GM12878 (cell line): Measurements from ENCODE around the gene STK32B. TPM values are rescaled to one million over a fixed set of nuclear protein-coding genes. Genes with fewer than 3 reads are reported as not detected.

Source experiments
- ATAC-seq: fragments of 200-7000 bp; cut with Tn5 transposase; 3 replicates; pipeline ENCODE4 v1.9.1; 2020; ENCODE audit warnings: mild to moderate bottlenecking, moderate library complexity
- BruUV-seq: library from RNA; stranded (reverse); fragments of 400-500 nt; replicated peaks from 2 replicates; lab custom pipeline; 2021; lab: Mats Ljungman, UMichigan
- CTCF ChIA-PET: fragments of 300-600 bp; sonication (Branson Sonifier 250); formaldehyde crosslinking; extraction: SDS; loops from one replicate; lab custom pipeline; 2021; ENCODE audit warnings: inconsistent platforms; lab: Yijun Ruan, JAX
- POLR2A ChIA-PET: fragments of 350-600 bp; formaldehyde crosslinking; extraction: SDS; loops from one replicate; lab custom pipeline; 2021; ENCODE audit warnings: inconsistent platforms; lab: Charles Lee
- RAD21 ChIA-PET: fragments of 300-600 bp; sonication (Branson Sonifier 250); formaldehyde crosslinking; loops from one replicate; lab custom pipeline; 2023; ENCODE audit warnings: antibody characterized with exemption; ENCODE audit not compliant: unreplicated experiment; lab: Charles Lee
- SMC1A ChIA-PET: fragments of 300-600 bp; sonication (Branson Sonifier 250); formaldehyde crosslinking; loops from one replicate; lab custom pipeline; 2023; ENCODE audit not compliant: unreplicated experiment, uncharacterized antibody; lab: Charles Lee
- DNase-seq: peaks from one replicate; pipeline ENCODE4 v3.0.0-alpha.2; 2011; ENCODE audit warnings: low read depth, low spot score
- FAIRE-seq: peaks from 3 replicates; lab custom pipeline; 2011; peaks lifted over from hg19 to GRCh38; lab: Jason Lieb, UNC
- H2AFZ ChIP-seq: 2 replicates; pipeline ENCODE4 v1.6.0; 2011; ENCODE audit warnings: low read depth, low read length, control low read depth; ENCODE audit not compliant: control insufficient read depth
- H3K27ac ChIP-seq: 2 replicates; pipeline ENCODE4 v1.5.1; 2011; ENCODE audit warnings: control low read depth; ENCODE audit not compliant: control insufficient read depth, insufficient read depth
- H3K27me3 ChIP-seq, 2 experiments: replicated peaks in 1 of 2; 2 replicates each; pipeline versions ENCODE4 v1.6.0 to v1.6.1; 2011; ENCODE audit warnings: low read length in 1 of 2; ENCODE audit not compliant: control insufficient read depth in 2 of 2, insufficient read depth in 2 of 2
- H3K36me3 ChIP-seq, 2 experiments: 2 replicates each; pipeline ENCODE4 v1.5.1; 2011; ENCODE audit warnings: low read length in 1 of 2; ENCODE audit not compliant: control insufficient read depth in 2 of 2, insufficient read depth in 2 of 2
- H3K4me1 ChIP-seq: 2 replicates; pipeline ENCODE4 v1.6.1; 2011; ENCODE audit warnings: mild to moderate bottlenecking, low read length, moderate library complexity, mixed read lengths; ENCODE audit not compliant: control insufficient read depth, insufficient read depth
- H3K4me2 ChIP-seq: 2 replicates; pipeline ENCODE4 v1.6.0; 2011; ENCODE audit warnings: control low read depth; ENCODE audit not compliant: control insufficient read depth, insufficient read depth
- H3K4me3 ChIP-seq: fragments of 200-600 bp; sonication (generic); 2 replicates; pipeline ENCODE4 v1.5.1; 2016
- H3K79me2 ChIP-seq: 2 replicates; pipeline ENCODE4 v1.6.0; 2011; ENCODE audit warnings: low read length; ENCODE audit not compliant: control insufficient read depth, insufficient read depth
- H3K9ac ChIP-seq: 2 replicates; pipeline ENCODE4 v1.8.0; 2011; ENCODE audit warnings: low read length, control low read depth, mixed read lengths; ENCODE audit not compliant: control insufficient read depth, insufficient read depth
- H3K9me3 ChIP-seq: replicated peaks from 3 replicates; pipeline ENCODE4 v1.5.1; 2011; ENCODE audit warnings: mild to moderate bottlenecking, low read length; ENCODE audit not compliant: control insufficient read depth, insufficient read depth
- H4K20me1 ChIP-seq: 2 replicates; pipeline ENCODE4 v1.6.0; 2011; ENCODE audit not compliant: control insufficient read depth, insufficient read depth
- BMI1 ChIP-seq: fragments of 450-650 bp; IDR thresholded peaks from 2 replicates; pipeline ENCODE4 v1.6.1; 2016; ENCODE audit warnings: mild to moderate bottlenecking, moderate library complexity, borderline replicate concordance
- CEBPB ChIP-seq, 2 experiments: fragments of 150-350 bp in 1 of 2; IDR thresholded peaks; 2 replicates each; pipeline ENCODE4 v1.6.1; 2012 to 2014; ENCODE audit warnings: low read depth in 2 of 2, low read length in 2 of 2, borderline replicate concordance in 1 of 2, inconsistent platforms in 1 of 2
- CHD2 ChIP-seq: IDR thresholded peaks from 2 replicates; pipeline ENCODE4 v1.6.1; 2011; ENCODE audit warnings: low read depth, low read length, improper control_type of control experiment, borderline replicate concordance
- ETV6 ChIP-seq, 2 experiments: fragments of 450-650 bp in 1 of 2; IDR thresholded peaks in 1 of 2; conservative IDR thresholded peaks in 1 of 2; 2 replicates each; pipeline ENCODE4 v1.6.1; 2014; ENCODE audit warnings: antibody characterized with exemption in 1 of 2, borderline replicate concordance in 1 of 2, low read depth in 1 of 2, mild to moderate bottlenecking in 1 of 2, moderate library complexity in 1 of 2
- MTA2 ChIP-seq: fragments of 450-650 bp; IDR thresholded peaks from 2 replicates; pipeline ENCODE4 v1.6.1; 2016; ENCODE audit warnings: low read depth, mild to moderate bottlenecking, moderate library complexity
- NR2F1 ChIP-seq: fragments of 450-650 bp; conservative IDR thresholded peaks from 2 replicates; pipeline ENCODE4 v1.6.1; 2017; ENCODE audit warnings: mild to moderate bottlenecking
- POLR2AphosphoS5 ChIP-seq: IDR thresholded peaks from 2 replicates; pipeline ENCODE4 v1.6.1; 2011; ENCODE audit warnings: mild to moderate bottlenecking, low read length, inconsistent platforms
- POU2F2 ChIP-seq: IDR thresholded peaks from 3 replicates; pipeline ENCODE4 v1.6.1; 2011; ENCODE audit warnings: low read depth, mild to moderate bottlenecking, low read length, borderline replicate concordance
- RCOR1 ChIP-seq: conservative IDR thresholded peaks from 2 replicates; pipeline ENCODE4 v1.6.1; 2012; ENCODE audit warnings: low read depth, low read length, improper control_type of control experiment
- RUNX3 ChIP-seq: IDR thresholded peaks from 2 replicates; pipeline ENCODE4 v1.6.1; 2012; ENCODE audit warnings: low read length, inconsistent platforms
- SMAD5 ChIP-seq: IDR thresholded peaks from 2 replicates; pipeline ENCODE4 v1.6.1; 2016; ENCODE audit warnings: antibody characterized with exemption, low read depth
- SMC3 ChIP-seq: IDR thresholded peaks from 2 replicates; pipeline ENCODE4 v1.6.1; 2011; ENCODE audit warnings: low read length, improper control_type of control experiment, borderline replicate concordance
- TARDBP ChIP-seq: IDR thresholded peaks from 2 replicates; pipeline ENCODE4 v1.6.1; 2016; ENCODE audit warnings: borderline replicate concordance
- YBX1 ChIP-seq: fragments of 450-650 bp; IDR thresholded peaks from 2 replicates; pipeline ENCODE4 v1.6.1; 2016; ENCODE audit warnings: antibody characterized with exemption
- ZBED1 ChIP-seq: IDR thresholded peaks from 2 replicates; pipeline ENCODE4 v1.6.1; 2016; ENCODE audit warnings: borderline replicate concordance
- ZNF384 ChIP-seq: IDR thresholded peaks from 2 replicates; pipeline ENCODE4 v1.6.1; 2012; ENCODE audit warnings: low read depth, mild to moderate bottlenecking, low read length, improper control_type of control experiment, borderline replicate concordance
- WGBS: methylation state at CpG from one replicate; pipeline ENCODE4 v1.1.6; 2016; ENCODE audit warnings: low lambda C conversion rate; ENCODE audit not compliant: insufficient replicate concordance, insufficient coverage; ENCODE audit errors: missing lambda C conversion rate; 5-methylcytosine and 5-hydroxymethylcytosine counted together
- in situ Hi-C: fragments of 300-500 bp; cut with MboI; formaldehyde crosslinking; loops from 9 replicates; pipeline ENCODE4 v1.14.3; 2018; ENCODE audit warnings: mixed read lengths
- intact Hi-C: fragments of 100-400 bp; cut with micrococcal nuclease; formaldehyde crosslinking; loops from one replicate; pipeline ENCODE4 v1.14.2; 2022; ENCODE audit not compliant: unreplicated experiment
- polyA plus RNA-seq, 11 experiments: library from polyadenylated mRNA; depleted of rRNA in 4 of 11; unstranded in 6 of 11; stranded (reverse) in 5 of 11; fragments of >200 nt; fragmentation: Nextera tagmentation in 4 of 11; fragmentation: Illumina TruSeq in 1 of 11; extraction: Ambion mirVana in 4 of 11; extraction: Trizol in 1 of 11; gene quantifications; 1 replicate in 1 of 11; 2 replicates in 10 of 11; pipeline versions ENCODE4 v1.2.1 to v1.2.3, GENCODE V29; 2011 to 2016; ENCODE audit warnings: inconsistent platforms in 2 of 11, missing spikeins in 2 of 11, low read depth in 1 of 11
- total RNA-seq, 4 experiments: library from RNA; depleted of rRNA in 3 of 4; stranded (reverse); fragments of >200 nt in 3 of 4; fragmentation: Illumina TruSeq in 1 of 4; extraction: Trizol in 1 of 4; gene quantifications; 2 replicates each; pipeline versions ENCODE4 v1.2.1 to v1.2.3, GENCODE V29; 2013 to 2021
- TF ChIP-seq, protein P1 (sequence below), 3 experiments: IDR thresholded peaks in 2 of 3; conservative IDR thresholded peaks in 1 of 3; 2 replicates each; pipeline ENCODE4 v1.5.1; 2011; ENCODE audit warnings: low read depth in 3 of 3, low read length in 3 of 3, mild to moderate bottlenecking in 3 of 3, control low read depth in 2 of 3, moderate library complexity in 2 of 3, inconsistent platforms in 1 of 3, mixed read lengths in 1 of 3; ENCODE audit not compliant: control insufficient read depth in 2 of 3, insufficient read depth in 1 of 3; ENCODE audit errors: extremely low read depth in 1 of 3

The STK32B gene
- total and polyA plus RNA-seq, 10 of the 15 experiments (the other 5 are each of a cell fraction or from before 2014, with no cell fraction given), result 0.04 to 0.12 (median 0.08) TPM; not detected in 7

DNA sequence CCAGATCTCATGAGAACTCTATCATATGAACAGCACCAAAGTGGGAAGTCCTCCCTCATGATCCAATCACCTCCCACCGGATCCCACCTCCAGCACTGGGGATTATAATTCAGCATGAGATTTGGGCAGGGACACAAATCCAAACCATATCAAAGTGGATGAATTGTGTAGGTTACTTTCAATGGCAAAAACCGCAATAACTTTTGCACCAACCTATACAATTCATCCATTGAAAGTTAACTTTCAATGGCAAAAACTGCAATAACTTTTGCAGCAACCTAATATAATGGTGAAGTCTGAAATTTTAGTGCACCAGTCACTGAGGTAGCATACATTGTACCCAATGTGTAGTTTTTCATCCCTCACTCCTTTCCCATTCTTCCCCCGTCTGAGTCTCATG lies 16.6 kb downstream of the STK32B start:
- ChIA-PET CTCF (no interaction called here), RAD21 (no interaction called here), POLR2A (no interaction called here), SMC1A (no interaction called here)
- FAIRE-seq (no peak), DNase-seq (no peak), ATAC-seq (no peak)
- Histone ChIP-seq H2AFZ (no peak overlapping the region), H3K4me2 (no peak overlapping the region), H3K27me3 (no peaks in the 10 kb centered on the region), H3K4me1 (no peaks in the 10 kb centered on the region), H3K27ac (no peak overlapping the region), H3K4me3 (no peak overlapping the region), H4K20me1 (no peaks in the 10 kb centered on the region), H3K79me2 (no peaks in the 10 kb centered on the region), H3K36me3 (no peaks in the 10 kb centered on the region), H3K9ac (no peak overlapping the region), H3K9me3 (peaks cover 2% of the 10 kb centered on the region; the same call in 2 of the 3 replicates)
- intact Hi-C loops, result no loop called here
- TF ChIP-seq BMI1, result no peak
- TF ChIP-seq CEBPB (IDR thresholded peaks at IDR 0.05; ENCODE audit: borderline replicate concordance in 1 of 2, low read depth in 2 of 2, low read length in 2 of 2), result no peak
- TF ChIP-seq TARDBP, result no peak
- TF ChIP-seq SMC3, result no peak
- TF ChIP-seq ZBED1, result no peak
- no peak for TF ChIP-seq MTA2
- no peak for TF ChIP-seq YBX1
- TF ChIP-seq, protein P1, sequence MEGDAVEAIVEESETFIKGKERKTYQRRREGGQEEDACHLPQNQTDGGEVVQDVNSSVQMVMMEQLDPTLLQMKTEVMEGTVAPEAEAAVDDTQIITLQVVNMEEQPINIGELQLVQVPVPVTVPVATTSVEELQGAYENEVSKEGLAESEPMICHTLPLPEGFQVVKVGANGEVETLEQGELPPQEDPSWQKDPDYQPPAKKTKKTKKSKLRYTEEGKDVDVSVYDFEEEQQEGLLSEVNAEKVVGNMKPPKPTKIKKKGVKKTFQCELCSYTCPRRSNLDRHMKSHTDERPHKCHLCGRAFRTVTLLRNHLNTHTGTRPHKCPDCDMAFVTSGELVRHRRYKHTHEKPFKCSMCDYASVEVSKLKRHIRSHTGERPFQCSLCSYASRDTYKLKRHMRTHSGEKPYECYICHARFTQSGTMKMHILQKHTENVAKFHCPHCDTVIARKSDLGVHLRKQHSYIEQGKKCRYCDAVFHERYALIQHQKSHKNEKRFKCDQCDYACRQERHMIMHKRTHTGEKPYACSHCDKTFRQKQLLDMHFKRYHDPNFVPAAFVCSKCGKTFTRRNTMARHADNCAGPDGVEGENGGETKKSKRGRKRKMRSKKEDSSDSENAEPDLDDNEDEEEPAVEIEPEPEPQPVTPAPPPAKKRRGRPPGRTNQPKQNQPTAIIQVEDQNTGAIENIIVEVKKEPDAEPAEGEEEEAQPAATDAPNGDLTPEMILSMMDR (IDR thresholded peaks at IDR 0.05 in 2 of 3, conservative IDR thresholded peaks at IDR 0.05 in 1 of 3; ENCODE audit: control insufficient read depth in 2 of 3, extremely low read depth in 1 of 3, insufficient read depth in 1 of 3, low read depth in 3 of 3, low read length in 3 of 3), result no peak
- TF ChIP-seq SMAD5, result no peak
- no peak for TF ChIP-seq RCOR1
- no peak for TF ChIP-seq CHD2
- TF ChIP-seq POLR2AphosphoS5, result no peak
- no peak for TF ChIP-seq ZNF384
- TF ChIP-seq POU2F2, result no peak
- TF ChIP-seq NR2F1, result no peak
- TF ChIP-seq ETV6 (conservative IDR thresholded peaks at IDR 0.05 in 1 of 2, IDR thresholded peaks at IDR 0.05 in 1 of 2; ENCODE audit: borderline replicate concordance in 1 of 2, low read depth in 1 of 2), result no peak
- TF ChIP-seq RUNX3, result no peak
- 11% methylated on average over 3 of the region's 3 CpGs for WGBS
- BruUV-seq, result no TSS peak
- in situ Hi-C loops, result no loop called here
